Measurements from ENCODE around the gene RPTOR.

RPTOR gene

GRCh38 chr17:80876950-80877728, 332.5 kb downstream of the RPTOR start:
- DNase-seq (ENCODE audit: low read depth, low spot score) = no peak
- no peak for TF ChIP-seq CTCF (IDR thresholded peaks at IDR 0.05; ENCODE audit: insufficient read depth, low read length, missing control alignments)
- ChIA-PET CTCF (interaction anchor here (1.3 to 1.6 kb wide), 2 partner anchors 11 to 18 kb away, joined by 3 to 7 read pairs; no protein-coding TSS in a partner anchor), POLR2A (no interaction called here)
- H3K4me3 ChIP-seq (ENCODE audit: low read depth, low read length) = no peak overlapping the region

DNA sequence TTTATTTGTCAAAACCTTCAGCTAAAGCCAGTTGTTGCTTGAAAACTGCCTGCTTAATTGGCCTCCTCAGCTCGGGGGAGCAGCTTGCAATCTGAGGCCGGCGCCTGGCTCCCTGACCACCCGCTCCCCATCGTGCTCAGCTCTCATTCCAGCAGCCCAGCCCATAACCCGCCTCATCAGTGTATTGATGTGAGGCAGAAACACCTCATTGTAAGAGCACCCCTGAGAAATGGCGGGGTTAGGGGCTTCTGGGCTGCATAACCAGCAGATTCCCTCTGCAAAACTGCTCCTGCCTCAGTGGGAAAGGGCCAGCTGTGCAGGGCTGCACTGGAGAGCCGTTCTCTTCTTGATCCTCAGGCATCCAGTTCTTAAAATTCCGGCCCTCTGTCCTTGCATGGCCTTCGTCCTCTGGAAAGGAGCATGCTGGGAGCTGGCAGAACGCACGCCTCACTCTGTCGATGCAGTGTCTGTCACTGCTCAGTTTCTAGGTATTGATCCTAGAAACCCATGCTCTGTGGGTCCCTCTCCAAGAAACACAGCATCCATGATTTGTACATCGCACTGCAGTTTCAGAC, 333.2 kb downstream of the RPTOR start:
- CTCF ChIA-PET = interaction anchor here (1.2 to 1.6 kb wide), 3 partner anchors 10 to 18 kb away, joined by 3 to 7 read pairs (median 3); no protein-coding TSS in a partner anchor

DNA sequence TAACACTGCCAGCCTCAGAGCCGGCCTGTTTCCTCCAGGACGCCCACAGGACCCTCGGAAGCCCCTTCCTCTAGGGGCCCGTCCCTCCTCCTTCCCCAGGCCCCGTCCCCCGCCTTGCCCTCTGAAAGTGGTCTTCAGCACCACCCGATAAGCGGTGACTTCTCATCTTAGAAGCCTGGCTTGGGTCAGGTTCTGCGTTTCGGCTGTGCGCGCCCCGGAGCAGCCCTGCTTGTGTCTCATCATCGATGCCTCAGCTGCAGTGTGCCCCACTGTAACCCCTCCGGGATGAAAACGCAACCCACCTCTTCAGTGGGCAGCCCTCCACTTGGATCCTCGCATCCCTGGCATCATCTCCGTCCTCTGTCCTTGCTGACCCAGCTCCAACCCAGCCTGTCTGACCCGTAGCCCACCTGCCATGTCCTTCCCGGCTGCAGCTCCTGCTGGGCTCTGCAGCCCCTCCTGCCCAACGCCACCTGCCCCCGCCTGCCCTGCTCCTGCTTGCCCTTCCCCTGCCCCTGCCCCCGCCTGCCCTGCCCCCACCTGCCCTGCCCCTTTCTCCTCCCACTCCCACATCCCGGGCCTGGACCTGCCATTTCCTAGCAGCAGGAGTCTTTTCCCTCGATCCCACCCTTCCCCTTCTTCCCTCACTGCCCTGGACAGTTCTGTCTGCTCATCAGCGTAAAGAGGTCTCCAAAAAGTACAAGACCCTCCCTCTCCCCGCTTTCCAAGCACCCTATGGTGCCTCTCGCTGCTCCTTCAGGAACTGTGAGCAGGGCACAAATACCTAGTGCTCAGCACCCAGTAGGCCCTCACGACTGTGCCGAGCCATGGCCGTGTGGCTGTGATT, 334.5 kb downstream of the RPTOR start:
- no peak overlapping the region for H3K4me3 ChIP-seq (ENCODE audit: low read depth, low read length)
- no peak for TF ChIP-seq CTCF (IDR thresholded peaks at IDR 0.05; ENCODE audit: insufficient read depth, low read length, missing control alignments)
- POLR2A ChIA-PET = no interaction called here
- DNase-seq (ENCODE audit: low read depth, low spot score) = no peak
- CTCF ChIA-PET = interaction anchor here (1.2 to 3.3 kb wide), 3 partner anchors 8 to 13 kb away, joined by 3 to 17 read pairs (median 7); no protein-coding TSS in a partner anchor

More for the DNA sequence above, 333.2 kb downstream of the RPTOR start:
- H3K4me3 ChIP-seq (ENCODE audit: low read depth, low read length) = no peak overlapping the region
- POLR2A ChIA-PET = no interaction called here
- no peak for DNase-seq (ENCODE audit: low read depth, low spot score)
- no peak for TF ChIP-seq CTCF (IDR thresholded peaks at IDR 0.05; ENCODE audit: insufficient read depth, low read length, missing control alignments)

DNA sequence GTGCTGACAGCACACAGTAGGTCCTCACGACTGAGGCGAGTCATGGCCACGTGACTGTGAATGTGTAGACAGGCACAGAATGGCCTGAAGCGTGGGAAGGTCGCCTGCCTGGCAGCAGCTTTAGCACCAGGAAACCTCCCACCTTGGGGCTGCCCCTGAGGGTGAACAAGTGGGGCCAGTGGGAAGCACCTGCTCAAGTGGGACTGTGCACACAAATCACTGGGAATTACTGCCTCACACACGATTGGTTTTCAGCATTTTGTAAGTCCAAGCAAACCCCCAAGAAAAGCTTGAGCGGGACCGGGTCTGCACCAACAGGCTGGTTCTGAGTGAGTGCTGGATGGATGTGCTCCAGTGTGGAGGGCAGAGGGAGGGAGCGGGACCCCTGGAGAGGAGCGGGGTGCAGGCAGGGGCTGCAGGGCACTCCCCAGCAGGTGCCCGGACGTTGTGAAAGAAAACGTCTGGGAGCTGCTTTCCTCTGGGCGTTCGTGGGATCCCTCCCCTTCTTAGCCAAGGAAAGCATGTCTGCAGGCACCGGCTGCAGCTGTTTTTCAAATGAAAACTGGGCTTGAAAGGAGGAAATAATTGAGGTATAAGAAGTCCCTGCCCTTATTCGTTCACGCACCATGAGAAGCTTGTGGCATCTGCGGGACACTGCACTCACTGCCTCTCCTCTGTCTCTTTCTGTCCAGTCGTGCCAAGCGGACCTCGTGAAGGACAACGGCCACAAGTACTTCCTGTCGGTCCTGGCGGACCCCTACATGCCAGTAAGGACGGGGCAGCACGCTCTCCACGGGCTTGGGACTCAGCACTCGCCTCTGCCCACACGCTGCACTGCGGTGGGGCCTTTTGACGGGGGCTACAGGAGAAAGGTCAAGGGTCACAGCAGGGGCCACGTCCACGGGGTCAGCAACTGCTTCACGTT, 335.3 kb downstream of the RPTOR start:
- ChIA-PET POLR2A (no interaction called here), CTCF (interaction anchor here (3.3 kb wide), 1 partner anchor 14 kb away, joined by 17 read pairs; no protein-coding TSS in a partner anchor)
- H3K4me3 ChIP-seq (ENCODE audit: low read depth, low read length) = no peak overlapping the region
- no peak for DNase-seq (ENCODE audit: low read depth, low spot score)
- no peak for TF ChIP-seq CTCF (IDR thresholded peaks at IDR 0.05; ENCODE audit: insufficient read depth, low read length, missing control alignments)

- ChIA-PET CTCF (interaction anchor here (1.4 to 3.3 kb wide), 2 partner anchors 15 to 19 kb away, joined by 3 to 17 read pairs; no protein-coding TSS in a partner anchor), POLR2A (no interaction called here)
- TF ChIP-seq CTCF (IDR thresholded peaks at IDR 0.05; ENCODE audit: insufficient read depth, low read length, missing control alignments) = no peak
- H3K4me3 ChIP-seq (ENCODE audit: low read depth, low read length) = no peak overlapping the region
- no peak for DNase-seq (ENCODE audit: low read depth, low spot score)
Observed at GRCh38 chr17:80880648-80880985, 336.0 kb downstream of the RPTOR start.
